Esophagus muscularis mucosa (tissue), 4 donors: ENCODE data around the gene NKAIN2. TPM values are rescaled to one million over a fixed set of nuclear protein-coding genes. Genes with fewer than 3 reads are reported as not detected.

Experiments
- DNase-seq: peaks from one replicate; pipeline ENCODE4 v3.0.0-alpha.2; 2017; ENCODE audit errors: extremely low spot score
- H3K27ac ChIP-seq, 4 donors: fragments of 200-600 bp; sonication (generic); replicated peaks in 1 of 4; 1 replicate in 3 of 4; 2 replicates in 1 of 4; pipeline ENCODE4 v1.5.1; 2016 to 2019; ENCODE audit warnings: mild to moderate bottlenecking in 1 of 4
- H3K27me3 ChIP-seq, 4 donors: fragments of 200-600 bp; sonication (generic); one replicate each; pipeline versions ENCODE4 v1.5.1 to v1.6.0; 2016 to 2019
- H3K36me3 ChIP-seq, 4 donors: fragments of 200-600 bp; sonication (generic); one replicate each; pipeline ENCODE4 v1.5.1; 2016 to 2019
- H3K4me1 ChIP-seq, 4 donors: fragments of 200-600 bp; sonication (generic); one replicate each; pipeline ENCODE4 v1.5.1; 2016 to 2019
- H3K4me3 ChIP-seq, 4 donors: fragments of 200-600 bp; sonication (generic); 1 replicate in 2 of 4; 2 replicates in 2 of 4; pipeline ENCODE4 v1.5.1; 2016 to 2019; ENCODE audit warnings: mild to moderate bottlenecking in 4 of 4, moderate library complexity in 1 of 4
- H3K9me3 ChIP-seq, 4 donors: fragments of 200-600 bp; sonication (generic); 1 replicate in 3 of 4; 2 replicates in 1 of 4; pipeline ENCODE4 v1.5.1; 2016 to 2019
- EP300 ChIP-seq: sonication (generic); formaldehyde crosslinking; IDR thresholded peaks from one replicate; pipeline ENCODE4 v1.6.1; 2017; ENCODE audit warnings: antibody characterized with exemption
- POLR2A ChIP-seq: fragments of 450-650 bp; IDR thresholded peaks from one replicate; pipeline ENCODE4 v1.6.1; 2017; ENCODE audit warnings: antibody characterized with exemption, moderate library complexity, mild to moderate bottlenecking, low read depth
- POLR2AphosphoS5 ChIP-seq, 2 donors: sonication (generic); formaldehyde crosslinking; IDR thresholded peaks; one replicate each; pipeline ENCODE4 v1.6.1; 2017; ENCODE audit warnings: antibody characterized with exemption in 2 of 2
- WGBS: methylation state at CpG from one replicate; pipeline ENCODE4 v1.1.5; 2018; 5-methylcytosine and 5-hydroxymethylcytosine counted together
- intact Hi-C: fragments of 100-400 bp; cut with DNase I; formaldehyde crosslinking; loops from one replicate; pipeline ENCODE4 v1.15.1; 2023
- total RNA-seq, 4 donors: library from RNA; depleted of rRNA; stranded (reverse); fragments of >200 nt; gene quantifications; one replicate each; pipeline versions ENCODE4 v1.1.0 to v1.2.1, GENCODE V29; 2016
- TF ChIP-seq, protein P1 (sequence below), 3 experiments: fragments of 200-600 bp in 2 of 3; fragments of 450-650 bp in 1 of 3; sonication (generic) in 2 of 3; IDR thresholded peaks; one replicate each; pipeline ENCODE4 v1.5.1; 2017 to 2019; ENCODE audit warnings: antibody characterized with exemption in 3 of 3, mild to moderate bottlenecking in 2 of 3, moderate library complexity in 1 of 3

The NKAIN2 gene
- total RNA-seq, 4 donors from 2014 or later, result 0.11 to 0.66 (median 0.13) TPM; not detected in 1

- WGBS, result 75% methylated on average over 4 of the region's 4 CpGs
- intact Hi-C loops, result loop anchor here (5.0 kb wide), 1 partner anchor 85 kb away; no protein-coding TSS in a partner anchor
- no peaks in the 10 kb centered on the region for H3K9me3 ChIP-seq
These were observed 1068.8 kb downstream of the NKAIN2 start for GRCh38 chr6:124872361-124873065.

GRCh38 chr6:124873066-124873410, 1069.4 kb downstream of the NKAIN2 start:
- H3K4me1 ChIP-seq, result peaks cover 0 to 10% (median 5%) of the 10 kb centered on the region in 4 donors
- intact Hi-C loops, result loop anchor here (5.0 kb wide), 1 partner anchor 84 kb away; no protein-coding TSS in a partner anchor
- WGBS, result 83% methylated on average over 3 of the region's 3 CpGs

More at GRCh38 chr6:124872361-124873065, 1068.8 kb downstream of the NKAIN2 start:
- Histone ChIP-seq H3K4me1 (peaks cover 0 to 10% (median 5%) of the 10 kb centered on the region in 4 donors), H3K4me3 (no peak overlapping the region), H3K27me3 (no peaks in the 10 kb centered on the region), H3K27ac (no peak overlapping the region), H3K36me3 (no peaks in the 10 kb centered on the region)
- DNase-seq, result no peak
- no peak for TF ChIP-seq EP300
- TF ChIP-seq POLR2A, result no peak
- TF ChIP-seq, protein P1, sequence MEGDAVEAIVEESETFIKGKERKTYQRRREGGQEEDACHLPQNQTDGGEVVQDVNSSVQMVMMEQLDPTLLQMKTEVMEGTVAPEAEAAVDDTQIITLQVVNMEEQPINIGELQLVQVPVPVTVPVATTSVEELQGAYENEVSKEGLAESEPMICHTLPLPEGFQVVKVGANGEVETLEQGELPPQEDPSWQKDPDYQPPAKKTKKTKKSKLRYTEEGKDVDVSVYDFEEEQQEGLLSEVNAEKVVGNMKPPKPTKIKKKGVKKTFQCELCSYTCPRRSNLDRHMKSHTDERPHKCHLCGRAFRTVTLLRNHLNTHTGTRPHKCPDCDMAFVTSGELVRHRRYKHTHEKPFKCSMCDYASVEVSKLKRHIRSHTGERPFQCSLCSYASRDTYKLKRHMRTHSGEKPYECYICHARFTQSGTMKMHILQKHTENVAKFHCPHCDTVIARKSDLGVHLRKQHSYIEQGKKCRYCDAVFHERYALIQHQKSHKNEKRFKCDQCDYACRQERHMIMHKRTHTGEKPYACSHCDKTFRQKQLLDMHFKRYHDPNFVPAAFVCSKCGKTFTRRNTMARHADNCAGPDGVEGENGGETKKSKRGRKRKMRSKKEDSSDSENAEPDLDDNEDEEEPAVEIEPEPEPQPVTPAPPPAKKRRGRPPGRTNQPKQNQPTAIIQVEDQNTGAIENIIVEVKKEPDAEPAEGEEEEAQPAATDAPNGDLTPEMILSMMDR (IDR thresholded peaks at IDR 0.05), result no peak
- no peak for TF ChIP-seq POLR2AphosphoS5 (IDR thresholded peaks at IDR 0.05)

More at GRCh38 chr6:124873066-124873410, 1069.4 kb downstream of the NKAIN2 start:
- H3K27ac ChIP-seq, result no peak overlapping the region
- H3K4me3 ChIP-seq, result no peak overlapping the region
- TF ChIP-seq POLR2A (no peak), EP300 (no peak), POLR2AphosphoS5 (IDR thresholded peaks at IDR 0.05) (no peak)
- TF ChIP-seq, protein P1 (IDR thresholded peaks at IDR 0.05), result no peak
- H3K9me3 ChIP-seq, result no peaks in the 10 kb centered on the region
- H3K27me3 ChIP-seq, result no peaks in the 10 kb centered on the region
- H3K36me3 ChIP-seq, result no peaks in the 10 kb centered on the region
- DNase-seq, result no peak

Other genes with a start within 250 kb of the NKAIN2 start
- gene TRDN, start 166.9 kb upstream of the NKAIN2 start, total RNA-seq, result not detected